MM.1S (cell line): ENCODE data around the gene NET1.

Experiments
- DNase-seq: peaks from one replicate; pipeline ENCODE4 v3.0.0-alpha.2; 2015
- H2AFZ ChIP-seq: fragments of 300-600 bp; sonication (generic); 2 replicates; pipeline ENCODE4 v1.6.0; 2016; ENCODE audit warnings: antibody characterized with exemption, low read length
- H3F3A ChIP-seq: fragments of 300-600 bp; sonication (generic); 2 replicates; pipeline ENCODE4 v1.6.1; 2016; ENCODE audit warnings: mild to moderate bottlenecking, antibody characterized with exemption, low read length, moderate library complexity, mixed read lengths; ENCODE audit not compliant: insufficient read depth
- H3K27ac ChIP-seq: fragments of 300-600 bp; sonication (generic); 2 replicates; pipeline ENCODE4 v1.5.1; 2016; ENCODE audit warnings: mild to moderate bottlenecking, low read length
- H3K27me3 ChIP-seq: fragments of 300-600 bp; sonication (generic); replicated peaks from 2 replicates; pipeline ENCODE4 v1.6.0; 2016; ENCODE audit warnings: low read length; ENCODE audit not compliant: insufficient read depth
- H3K36me3 ChIP-seq: fragments of 300-600 bp; sonication (generic); replicated peaks from 2 replicates; pipeline ENCODE4 v1.6.1; 2016; ENCODE audit warnings: mild to moderate bottlenecking, low read length, mixed read lengths; ENCODE audit not compliant: insufficient read depth
- H3K4me1 ChIP-seq: fragments of 300-600 bp; sonication (generic); 2 replicates; pipeline ENCODE4 v1.6.1; 2016; ENCODE audit warnings: low read length, mixed read lengths
- H3K4me2 ChIP-seq: fragments of 300-600 bp; sonication (generic); 2 replicates; pipeline ENCODE4 v1.6.0; 2016; ENCODE audit warnings: low read depth, low read length
- H3K4me3 ChIP-seq: fragments of 300-600 bp; sonication (generic); 2 replicates; pipeline ENCODE4 v1.5.1; 2016; ENCODE audit warnings: low read length, mixed read lengths
- H3K79me2 ChIP-seq: fragments of 300-600 bp; sonication (generic); 2 replicates; pipeline ENCODE4 v1.6.1; 2016; ENCODE audit warnings: mixed run types, low read length, mixed read lengths
- H3K9ac ChIP-seq: fragments of 300-600 bp; sonication (generic); 2 replicates; pipeline ENCODE4 v1.6.1; 2016; ENCODE audit warnings: low read length, mixed read lengths
- H3K9me2 ChIP-seq: fragments of 300-600 bp; sonication (generic); replicated peaks from 2 replicates; pipeline ENCODE4 v1.6.1; 2016; ENCODE audit warnings: mild to moderate bottlenecking, low read length, mixed read lengths; ENCODE audit not compliant: insufficient read depth
- H3K9me3 ChIP-seq: fragments of 300-600 bp; sonication (generic); replicated peaks from 2 replicates; pipeline ENCODE4 v1.6.1; 2016; ENCODE audit warnings: mild to moderate bottlenecking, low read length, mixed read lengths; ENCODE audit not compliant: insufficient read depth
- H4K20me1 ChIP-seq: fragments of 300-600 bp; sonication (generic); 2 replicates; pipeline ENCODE4 v1.6.1; 2016; ENCODE audit warnings: mild to moderate bottlenecking, low read length, moderate library complexity, mixed read lengths; ENCODE audit not compliant: insufficient read depth
- EZH2 ChIP-seq: fragments of 300-600 bp; sonication (generic); optimal IDR thresholded peaks from 2 replicates; pipeline ENCODE3; 2017; ENCODE audit warnings: low read depth, mild to moderate bottlenecking, antibody characterized with exemption, low read length, mixed read lengths
- EZH2phosphoT487 ChIP-seq: fragments of 300-600 bp; sonication (generic); IDR thresholded peaks from 2 replicates; pipeline ENCODE4 v1.6.1; 2018; ENCODE audit warnings: antibody characterized with exemption, low read length
- TF ChIP-seq, protein P1 (sequence below): fragments of 300-600 bp; sonication (generic); IDR thresholded peaks from 2 replicates; pipeline ENCODE4 v1.5.1; 2016; ENCODE audit warnings: antibody characterized with exemption, low read length, mixed read lengths

NET1 gene

DNA sequence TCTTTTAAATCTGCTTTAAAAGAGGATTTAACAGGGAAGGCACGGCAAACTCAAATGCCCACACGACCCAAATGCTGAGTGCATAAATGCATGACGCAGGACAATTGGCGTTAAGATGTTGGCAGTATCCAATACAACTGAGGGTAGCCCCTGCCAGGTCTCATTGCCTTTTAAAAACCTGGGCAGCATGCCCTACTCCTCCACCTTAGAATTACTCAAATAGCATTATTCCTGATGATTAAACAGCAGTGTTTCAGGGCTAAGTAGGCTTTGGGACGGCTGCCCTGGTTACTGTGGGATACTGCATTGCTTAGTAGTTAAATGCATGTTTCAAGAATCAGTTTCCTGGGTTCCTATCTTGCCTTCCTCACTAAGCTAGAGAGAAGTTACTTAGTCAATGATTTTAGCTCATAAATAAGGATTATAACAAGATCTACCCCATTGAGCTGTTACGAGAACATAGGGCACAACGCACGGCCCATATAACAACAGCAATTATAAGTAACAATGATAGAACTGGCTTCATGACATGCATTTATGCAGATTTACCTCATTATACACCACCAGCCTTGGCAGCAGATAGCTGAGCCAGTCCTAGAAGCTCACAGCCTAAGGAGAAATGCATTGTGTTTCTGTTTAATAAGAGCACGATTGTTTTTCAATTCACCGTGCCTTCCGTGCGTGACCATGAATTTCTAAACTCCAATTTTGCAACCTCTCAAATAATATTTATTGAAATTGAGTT, 15.6 kb upstream of the NET1 start:
- no peak for TF ChIP-seq EZH2
- TF ChIP-seq EZH2phosphoT487: no peak
- TF ChIP-seq, protein P1, sequence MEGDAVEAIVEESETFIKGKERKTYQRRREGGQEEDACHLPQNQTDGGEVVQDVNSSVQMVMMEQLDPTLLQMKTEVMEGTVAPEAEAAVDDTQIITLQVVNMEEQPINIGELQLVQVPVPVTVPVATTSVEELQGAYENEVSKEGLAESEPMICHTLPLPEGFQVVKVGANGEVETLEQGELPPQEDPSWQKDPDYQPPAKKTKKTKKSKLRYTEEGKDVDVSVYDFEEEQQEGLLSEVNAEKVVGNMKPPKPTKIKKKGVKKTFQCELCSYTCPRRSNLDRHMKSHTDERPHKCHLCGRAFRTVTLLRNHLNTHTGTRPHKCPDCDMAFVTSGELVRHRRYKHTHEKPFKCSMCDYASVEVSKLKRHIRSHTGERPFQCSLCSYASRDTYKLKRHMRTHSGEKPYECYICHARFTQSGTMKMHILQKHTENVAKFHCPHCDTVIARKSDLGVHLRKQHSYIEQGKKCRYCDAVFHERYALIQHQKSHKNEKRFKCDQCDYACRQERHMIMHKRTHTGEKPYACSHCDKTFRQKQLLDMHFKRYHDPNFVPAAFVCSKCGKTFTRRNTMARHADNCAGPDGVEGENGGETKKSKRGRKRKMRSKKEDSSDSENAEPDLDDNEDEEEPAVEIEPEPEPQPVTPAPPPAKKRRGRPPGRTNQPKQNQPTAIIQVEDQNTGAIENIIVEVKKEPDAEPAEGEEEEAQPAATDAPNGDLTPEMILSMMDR: no peak
- H3K27ac ChIP-seq: no peak overlapping the region
- H3K9me3 ChIP-seq: no peaks in the 10 kb centered on the region
- no peaks in the 10 kb centered on the region for H3F3A ChIP-seq
- no peak overlapping the region for H3K4me2 ChIP-seq
- H3K79me2 ChIP-seq: no peaks in the 10 kb centered on the region
- no peaks in the 10 kb centered on the region for H3K4me1 ChIP-seq
- no peak overlapping the region for H2AFZ ChIP-seq
- no peaks in the 10 kb centered on the region for H3K36me3 ChIP-seq
- no peak overlapping the region for H3K4me3 ChIP-seq
- no peaks in the 10 kb centered on the region for H3K27me3 ChIP-seq
- H4K20me1 ChIP-seq: no peaks in the 10 kb centered on the region
- no peak for DNase-seq
- no peaks in the 10 kb centered on the region for H3K9me2 ChIP-seq
- H3K9ac ChIP-seq: no peak overlapping the region

DNA sequence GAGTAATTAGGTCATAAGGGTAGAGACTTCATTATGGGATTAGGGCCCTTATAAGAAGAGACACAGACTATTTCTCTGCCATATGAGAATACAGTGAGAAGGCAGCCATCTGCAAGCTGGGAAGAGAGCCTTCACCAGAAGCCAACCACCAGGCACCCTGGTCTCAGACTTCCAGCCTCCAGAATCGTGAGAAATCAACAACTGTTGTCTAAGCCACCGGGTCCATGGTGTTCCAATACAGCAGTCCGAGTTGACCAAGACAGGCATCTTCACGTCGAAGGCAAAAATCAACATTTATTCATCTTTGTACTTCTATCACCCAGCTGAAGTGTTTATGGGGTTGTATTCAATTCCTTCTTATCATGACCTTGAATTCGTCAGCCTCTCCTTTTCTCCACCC, 13.0 kb upstream of the NET1 start:
- H3K4me1 ChIP-seq: no peaks in the 10 kb centered on the region
- H3F3A ChIP-seq: no peaks in the 10 kb centered on the region
- no peak for DNase-seq
- H3K9ac ChIP-seq: no peak overlapping the region
- no peaks in the 10 kb centered on the region for H3K36me3 ChIP-seq
- no peaks in the 10 kb centered on the region for H3K27me3 ChIP-seq
- no peaks in the 10 kb centered on the region for H4K20me1 ChIP-seq
- H3K4me3 ChIP-seq: no peak overlapping the region
- no peaks in the 10 kb centered on the region for H3K9me2 ChIP-seq
- H3K27ac ChIP-seq: no peak overlapping the region
- H3K4me2 ChIP-seq: no peak overlapping the region
- no peak overlapping the region for H2AFZ ChIP-seq
- H3K9me3 ChIP-seq: no peaks in the 10 kb centered on the region
- H3K79me2 ChIP-seq: no peaks in the 10 kb centered on the region
- TF ChIP-seq, protein P1: no peak
- no peak for TF ChIP-seq EZH2
- TF ChIP-seq EZH2phosphoT487: no peak

DNA sequence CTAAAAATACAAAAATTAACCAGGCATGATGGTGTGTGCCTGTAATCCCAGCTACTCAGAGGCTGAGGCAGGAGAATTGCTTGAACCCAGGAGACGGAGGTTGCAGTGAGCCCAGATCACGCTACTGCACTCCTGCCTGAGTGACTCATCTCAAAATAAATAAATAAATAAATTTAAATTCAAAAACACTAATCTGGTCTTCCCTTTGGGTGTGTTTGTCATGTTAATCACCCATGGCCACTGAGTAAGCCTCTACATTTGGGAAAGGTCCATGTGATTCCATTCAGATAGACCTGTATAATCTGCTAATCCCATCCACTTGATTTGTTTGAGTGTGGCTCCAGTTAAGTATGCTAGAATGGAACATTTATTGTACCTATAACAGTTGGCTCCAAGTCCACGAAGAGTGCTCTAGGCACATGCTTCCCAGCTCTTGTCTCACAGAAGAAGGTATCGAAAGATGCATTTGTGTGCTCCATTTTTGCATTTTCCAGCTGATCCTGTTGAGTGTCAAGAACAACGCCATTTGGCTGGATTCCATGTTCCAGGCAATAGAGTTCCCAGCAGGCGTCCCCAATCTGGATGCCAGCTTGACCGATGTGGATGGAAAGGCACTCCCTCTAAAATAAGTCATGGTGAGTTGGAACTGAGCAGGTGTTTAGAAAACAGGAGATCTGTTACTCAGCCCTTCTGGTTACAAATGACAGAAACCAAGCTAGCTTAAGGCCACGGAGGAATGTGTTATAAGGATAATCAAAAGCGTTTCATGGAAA, 11.7 kb upstream of the NET1 start:
- no peaks in the 10 kb centered on the region for H3K36me3 ChIP-seq
- no peaks in the 10 kb centered on the region for H3K4me1 ChIP-seq
- H3K27ac ChIP-seq: no peak overlapping the region
- no peak overlapping the region for H3K4me3 ChIP-seq
- no peaks in the 10 kb centered on the region for H3K27me3 ChIP-seq
- H3K79me2 ChIP-seq: no peaks in the 10 kb centered on the region
- no peak overlapping the region for H3K4me2 ChIP-seq
- no peak overlapping the region for H2AFZ ChIP-seq
- no peaks in the 10 kb centered on the region for H3F3A ChIP-seq
- no peaks in the 10 kb centered on the region for H3K9me3 ChIP-seq
- no peaks in the 10 kb centered on the region for H3K9me2 ChIP-seq
- no peak overlapping the region for H3K9ac ChIP-seq
- DNase-seq: no peak
- no peak for TF ChIP-seq EZH2
- TF ChIP-seq EZH2phosphoT487: no peak
- TF ChIP-seq, protein P1: no peak
- no peaks in the 10 kb centered on the region for H4K20me1 ChIP-seq
